Right atrium auricular region (tissue), 2 donors: ENCODE results near the gene ZNF189. TPM values are rescaled to one million over a fixed set of nuclear protein-coding genes. Genes with fewer than 3 reads are reported as not detected.

Source experiments
- DNase-seq: peaks from one replicate; pipeline ENCODE4 v3.0.0-alpha.2; 2019; ENCODE audit warnings: low spot score
- H3K27ac ChIP-seq, 2 donors: fragments of 200-600 bp; sonication (generic); 1 replicate in 1 of 2; 2 replicates in 1 of 2; pipeline ENCODE4 v1.5.1; 2016 to 2019
- H3K27me3 ChIP-seq, 2 donors: fragments of 200-600 bp; sonication (generic); one replicate each; pipeline versions ENCODE4 v1.5.1 to v1.6.0; 2017 to 2019
- H3K36me3 ChIP-seq: fragments of 200-600 bp; sonication (generic); one replicate; pipeline ENCODE4 v1.5.1; 2016
- H3K4me1 ChIP-seq, 2 donors: fragments of 200-600 bp; sonication (generic); one replicate each; pipeline versions ENCODE4 v1.5.1 to v1.6.0; 2017 to 2019
- H3K4me3 ChIP-seq, 2 donors: fragments of 200-600 bp; sonication (generic); 1 replicate in 1 of 2; 2 replicates in 1 of 2; pipeline ENCODE4 v1.5.1; 2017 to 2019; ENCODE audit warnings: mild to moderate bottlenecking in 1 of 2, moderate library complexity in 1 of 2
- H3K9me3 ChIP-seq, 2 donors: fragments of 200-600 bp; sonication (generic); one replicate each; pipeline ENCODE4 v1.5.1; 2019
- CTCF ChIP-seq, 2 donors: fragments of 200-600 bp; sonication (generic); IDR thresholded peaks; one replicate each; pipeline ENCODE4 v1.5.1; 2019; ENCODE audit warnings: antibody characterized with exemption in 2 of 2
- total RNA-seq, 2 donors: library from RNA; depleted of rRNA; stranded (reverse); fragments of >200 nt; gene quantifications; one replicate each; pipeline ENCODE4 v1.1.0, GENCODE V29; 2016

ZNF189 gene
- total RNA-seq, 2 donors from 2014 or later: 20.2 to 22.1 TPM

DNA sequence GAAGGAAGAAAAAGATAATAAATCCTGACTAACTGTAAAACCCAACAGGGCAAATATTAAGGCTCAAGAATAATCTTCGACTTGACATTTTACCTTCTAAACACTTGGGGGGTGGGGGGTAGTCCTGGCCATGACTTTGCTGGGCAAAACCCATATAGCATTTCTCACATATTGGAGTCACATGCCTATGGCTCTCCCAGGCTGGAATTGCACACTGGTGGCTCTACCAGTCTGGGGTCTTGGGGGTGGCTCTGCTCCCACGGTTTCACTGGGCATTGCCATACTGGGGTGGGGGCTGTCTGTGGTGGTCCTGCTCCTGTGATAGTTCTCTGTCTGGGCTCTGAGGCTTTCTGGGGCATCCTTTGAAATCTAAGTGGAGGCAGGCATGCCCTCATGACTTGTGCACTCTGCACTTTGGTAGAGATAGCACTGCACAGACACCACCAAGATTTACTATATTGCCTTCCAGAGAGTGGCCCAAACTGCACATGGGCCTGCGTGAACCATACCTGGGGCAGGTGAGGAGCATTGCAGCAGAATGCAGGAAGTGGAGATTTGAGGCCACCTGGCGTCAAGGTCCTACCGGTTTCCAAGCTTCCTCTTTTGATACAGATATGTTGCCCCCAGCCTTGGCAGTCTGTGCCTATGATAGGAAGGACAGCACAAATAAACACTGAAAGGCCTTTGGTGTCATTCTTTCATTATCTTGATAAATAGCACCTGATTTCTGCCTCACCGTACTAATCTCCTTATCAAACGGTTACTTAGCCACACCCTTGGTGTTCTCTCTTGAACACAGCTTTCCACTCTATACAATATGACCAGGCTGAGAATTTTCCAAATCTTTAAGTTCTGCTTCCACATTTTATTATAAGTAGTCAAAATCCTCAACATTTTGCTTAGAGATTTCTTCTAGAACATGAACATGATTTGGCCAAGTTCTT is 43.6 kb upstream of the ZNF189 start:
- H3K36me3 ChIP-seq: no peaks in the 10 kb centered on the region
- no peak overlapping the region for H3K27ac ChIP-seq
- TF ChIP-seq CTCF (IDR thresholded peaks at IDR 0.05): no peak
- H3K4me3 ChIP-seq: no peak overlapping the region
- no peaks in the 10 kb centered on the region for H3K27me3 ChIP-seq
- H3K4me1 ChIP-seq: no peaks in the 10 kb centered on the region
- no peaks in the 10 kb centered on the region for H3K9me3 ChIP-seq
- no peak for DNase-seq

GRCh38 chr9:101356619-101357018 is 42.0 kb upstream of the ZNF189 start:
- no peak for DNase-seq
- Histone ChIP-seq H3K9me3 (no peaks in the 10 kb centered on the region), H3K36me3 (no peaks in the 10 kb centered on the region), H3K27me3 (no peaks in the 10 kb centered on the region), H3K27ac (no peak overlapping the region), H3K4me3 (no peak overlapping the region), H3K4me1 (no peaks in the 10 kb centered on the region)
- TF ChIP-seq CTCF (IDR thresholded peaks at IDR 0.05): no peak

DNA sequence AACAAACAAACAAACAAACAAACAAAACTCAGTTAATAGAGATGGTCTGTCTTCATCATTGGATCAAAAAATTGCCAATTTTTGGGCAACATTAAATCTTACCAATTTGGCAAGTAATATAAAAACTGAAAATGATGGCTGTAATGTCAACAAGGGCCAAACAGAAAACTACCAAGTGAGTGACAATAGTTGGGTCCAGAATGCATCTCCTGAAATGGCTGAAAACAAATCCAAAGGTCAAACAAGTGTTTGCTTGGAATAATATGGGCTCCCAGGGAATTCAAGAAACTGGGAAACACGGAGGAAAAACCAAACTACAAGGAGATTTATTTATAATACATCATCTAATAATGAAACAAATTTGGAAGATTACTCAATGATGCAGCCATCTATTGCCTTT is 39.0 kb upstream of the ZNF189 start:
- H3K27ac ChIP-seq: no peak overlapping the region
- no peak for DNase-seq
- no peak for TF ChIP-seq CTCF (IDR thresholded peaks at IDR 0.05)
- no peaks in the 10 kb centered on the region for H3K4me1 ChIP-seq
- no peaks in the 10 kb centered on the region for H3K27me3 ChIP-seq
- H3K9me3 ChIP-seq: no peaks in the 10 kb centered on the region
- no peaks in the 10 kb centered on the region for H3K36me3 ChIP-seq
- H3K4me3 ChIP-seq: no peak overlapping the region

- Histone ChIP-seq H3K4me1 (no peaks in the 10 kb centered on the region), H3K27ac (no peak overlapping the region), H3K4me3 (no peak overlapping the region), H3K9me3 (no peaks in the 10 kb centered on the region), H3K27me3 (no peaks in the 10 kb centered on the region), H3K36me3 (no peaks in the 10 kb centered on the region)
- TF ChIP-seq CTCF (IDR thresholded peaks at IDR 0.05): no peak
- DNase-seq: no peak
Observed at GRCh38 chr9:101360647-101361046, 38.0 kb upstream of the ZNF189 start.

GRCh38 chr9:101362450-101362849 is 36.2 kb upstream of the ZNF189 start:
- H3K4me3 ChIP-seq: no peak overlapping the region
- H3K9me3 ChIP-seq: no peaks in the 10 kb centered on the region
- H3K27ac ChIP-seq: no peak overlapping the region
- TF ChIP-seq CTCF (IDR thresholded peaks at IDR 0.05): no peak
- no peaks in the 10 kb centered on the region for H3K4me1 ChIP-seq
- no peaks in the 10 kb centered on the region for H3K27me3 ChIP-seq
- no peaks in the 10 kb centered on the region for H3K36me3 ChIP-seq
- DNase-seq: no peak
